ENCODE results near the gene KLHL3.

The KLHL3 gene

DNA sequence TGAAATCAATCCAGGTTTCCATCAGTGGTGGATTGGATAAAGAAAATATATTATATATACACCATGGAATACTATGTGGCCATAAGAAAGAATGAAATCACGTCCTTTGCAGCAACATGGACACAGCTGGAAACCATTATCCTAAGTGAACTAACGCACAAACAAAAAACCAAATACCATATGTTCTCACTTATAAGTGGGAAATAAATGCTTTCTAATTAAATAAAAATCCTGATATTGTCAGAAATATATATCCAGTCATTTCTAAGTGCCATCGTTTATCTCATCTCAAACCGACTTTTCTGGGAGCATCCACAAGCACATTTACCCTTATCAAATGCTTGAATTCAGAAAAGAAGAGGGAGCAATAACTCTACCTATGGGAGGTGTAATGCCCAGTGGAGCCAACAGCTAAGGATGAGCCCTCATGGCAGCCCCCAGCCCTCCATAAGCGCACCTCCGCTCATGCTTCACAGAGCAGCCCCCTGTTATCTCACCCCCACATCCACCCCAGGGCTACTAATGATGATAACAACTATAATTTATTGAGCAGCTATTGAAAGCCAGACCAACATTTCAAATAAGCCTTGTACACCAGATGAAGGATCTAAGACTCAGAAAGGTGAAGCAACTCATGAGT, 135.0 kb downstream of the KLHL3 start:
- H3K27ac ChIP-seq = no peak overlapping the region
- TF ChIP-seq, protein P1, sequence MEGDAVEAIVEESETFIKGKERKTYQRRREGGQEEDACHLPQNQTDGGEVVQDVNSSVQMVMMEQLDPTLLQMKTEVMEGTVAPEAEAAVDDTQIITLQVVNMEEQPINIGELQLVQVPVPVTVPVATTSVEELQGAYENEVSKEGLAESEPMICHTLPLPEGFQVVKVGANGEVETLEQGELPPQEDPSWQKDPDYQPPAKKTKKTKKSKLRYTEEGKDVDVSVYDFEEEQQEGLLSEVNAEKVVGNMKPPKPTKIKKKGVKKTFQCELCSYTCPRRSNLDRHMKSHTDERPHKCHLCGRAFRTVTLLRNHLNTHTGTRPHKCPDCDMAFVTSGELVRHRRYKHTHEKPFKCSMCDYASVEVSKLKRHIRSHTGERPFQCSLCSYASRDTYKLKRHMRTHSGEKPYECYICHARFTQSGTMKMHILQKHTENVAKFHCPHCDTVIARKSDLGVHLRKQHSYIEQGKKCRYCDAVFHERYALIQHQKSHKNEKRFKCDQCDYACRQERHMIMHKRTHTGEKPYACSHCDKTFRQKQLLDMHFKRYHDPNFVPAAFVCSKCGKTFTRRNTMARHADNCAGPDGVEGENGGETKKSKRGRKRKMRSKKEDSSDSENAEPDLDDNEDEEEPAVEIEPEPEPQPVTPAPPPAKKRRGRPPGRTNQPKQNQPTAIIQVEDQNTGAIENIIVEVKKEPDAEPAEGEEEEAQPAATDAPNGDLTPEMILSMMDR (conservative IDR thresholded peaks at IDR 0.05; ENCODE audit: low read depth) = no peak
- CTCF ChIA-PET = interaction anchor here (0.5 to 0.6 kb wide), 2 partner anchors 20 to 53 kb away, joined by 3 to 6 read pairs; no protein-coding TSS in a partner anchor
- no peak for DNase-seq (ENCODE audit: low spot score)
- POLR2A ChIA-PET (ENCODE audit: low non-redundant PET) = no interaction called here

DNA sequence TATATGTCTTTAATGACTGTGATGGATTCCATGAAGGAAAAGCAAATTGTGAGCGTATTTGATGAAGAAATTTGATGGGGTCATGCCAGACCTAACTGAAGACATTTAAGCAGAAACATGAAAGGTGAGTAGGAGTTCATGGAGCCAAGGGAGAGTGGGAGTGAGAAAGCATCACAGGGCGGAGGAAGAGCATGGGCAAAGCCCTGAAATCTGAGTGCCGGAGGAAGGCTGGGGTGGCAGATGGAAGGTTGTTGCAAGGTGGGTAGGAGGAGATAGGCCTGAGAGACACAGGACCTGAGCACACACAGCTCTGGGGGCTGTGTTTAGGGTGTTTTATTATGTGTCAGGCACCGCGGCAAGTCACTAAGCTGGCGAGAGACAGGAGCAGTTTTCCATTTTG, 136.4 kb downstream of the KLHL3 start:
- CTCF ChIA-PET = interaction anchor here (0.7 kb wide), 1 partner anchor 143 kb away, joined by 3 read pairs; no protein-coding TSS in a partner anchor
- no peak overlapping the region for H3K27ac ChIP-seq
- DNase-seq (ENCODE audit: low spot score) = no peak
- POLR2A ChIA-PET (ENCODE audit: low non-redundant PET) = no interaction called here
- TF ChIP-seq, protein P1 (conservative IDR thresholded peaks at IDR 0.05; ENCODE audit: low read depth) = no peak

DNA sequence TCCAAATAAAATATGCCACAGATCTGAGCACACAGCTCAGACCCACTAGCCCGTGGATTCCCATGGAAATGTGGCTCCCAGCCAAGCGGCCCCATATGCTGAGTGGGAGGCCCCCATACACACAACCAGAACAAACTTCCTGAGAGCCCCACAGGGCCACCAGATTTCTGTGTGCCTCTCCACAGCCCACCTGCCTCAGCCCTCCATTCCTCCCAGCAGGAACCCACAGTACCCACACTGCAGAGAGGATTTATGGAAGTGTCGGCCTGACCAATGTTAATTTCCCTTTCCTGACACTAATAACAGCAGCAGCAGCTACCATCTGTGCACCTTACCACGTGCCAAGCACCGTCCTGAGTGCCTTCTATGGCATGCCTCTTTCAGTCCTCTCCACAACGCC, 137.5 kb downstream of the KLHL3 start:
- ChIA-PET CTCF (no interaction called here), POLR2A (ENCODE audit: low non-redundant PET) (no interaction called here)
- TF ChIP-seq, protein P1 (conservative IDR thresholded peaks at IDR 0.05; ENCODE audit: low read depth) = no peak
- no peak overlapping the region for H3K27ac ChIP-seq
- DNase-seq (ENCODE audit: low spot score) = no peak

DNA sequence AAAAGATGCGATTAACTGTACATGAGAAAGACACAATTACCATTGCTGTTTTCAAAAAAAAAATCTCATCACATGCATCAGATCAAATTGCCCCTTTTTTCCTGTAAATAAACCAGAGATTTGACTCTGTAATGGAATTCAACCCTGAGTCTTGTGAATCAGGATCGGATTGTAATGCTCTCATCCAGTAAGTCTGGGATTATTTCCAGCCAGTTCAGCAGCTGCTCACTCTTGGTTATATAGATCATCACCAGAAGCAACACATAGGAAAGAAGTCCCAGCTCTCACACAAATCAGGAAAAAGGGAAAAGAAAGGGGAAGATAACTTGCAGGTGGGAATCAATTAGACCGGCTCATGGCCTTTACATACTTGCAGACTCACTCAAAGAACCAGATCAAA, 138.9 kb downstream of the KLHL3 start:
- ChIA-PET POLR2A (ENCODE audit: low non-redundant PET) (no interaction called here), CTCF (interaction anchor here (0.7 kb wide), 1 partner anchor 21 kb away, joined by 3 read pairs; no protein-coding TSS in a partner anchor)
- H3K27ac ChIP-seq = no peak overlapping the region
- TF ChIP-seq, protein P1 (conservative IDR thresholded peaks at IDR 0.05; ENCODE audit: low read depth) = no peak
- DNase-seq (ENCODE audit: low spot score) = no peak

DNA sequence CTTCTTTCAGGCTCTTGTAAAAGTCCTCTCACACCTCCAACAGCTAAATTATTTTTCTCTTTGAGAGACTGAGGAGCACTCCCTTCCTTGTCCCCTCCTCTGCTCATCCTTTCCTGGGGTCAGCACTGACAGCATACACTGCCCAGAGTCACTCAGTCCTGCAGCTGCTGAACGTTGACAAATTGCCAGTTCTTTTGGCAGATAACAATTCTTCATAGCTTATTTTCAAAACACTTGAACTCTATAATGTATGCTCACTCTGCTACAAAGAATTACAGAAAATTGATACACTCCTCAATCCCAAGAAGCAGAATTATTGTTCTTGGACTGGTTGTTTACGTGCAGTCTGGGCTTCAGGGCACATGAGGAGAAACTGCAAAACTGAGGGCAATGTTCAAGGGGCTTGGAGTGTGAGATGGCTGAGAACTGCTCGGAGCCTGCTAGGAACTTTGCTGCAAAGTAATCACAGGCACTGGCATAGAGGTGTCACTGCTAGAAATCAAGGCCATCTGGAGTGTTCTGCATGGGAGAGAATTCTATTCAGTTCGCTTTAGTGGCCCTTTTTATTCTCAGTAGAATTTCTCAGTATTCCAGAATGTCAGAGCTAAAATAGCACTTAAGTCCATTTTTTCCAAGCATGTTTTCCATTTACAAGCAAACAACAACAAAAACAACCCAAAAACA, 140.4 kb downstream of the KLHL3 start:
- POLR2A ChIA-PET (ENCODE audit: low non-redundant PET) = no interaction called here
- TF ChIP-seq, protein P1 (conservative IDR thresholded peaks at IDR 0.05; ENCODE audit: low read depth) = no peak
- CTCF ChIA-PET = no interaction called here
- no peak overlapping the region for H3K27ac ChIP-seq
- no peak for DNase-seq (ENCODE audit: low spot score)

DNA sequence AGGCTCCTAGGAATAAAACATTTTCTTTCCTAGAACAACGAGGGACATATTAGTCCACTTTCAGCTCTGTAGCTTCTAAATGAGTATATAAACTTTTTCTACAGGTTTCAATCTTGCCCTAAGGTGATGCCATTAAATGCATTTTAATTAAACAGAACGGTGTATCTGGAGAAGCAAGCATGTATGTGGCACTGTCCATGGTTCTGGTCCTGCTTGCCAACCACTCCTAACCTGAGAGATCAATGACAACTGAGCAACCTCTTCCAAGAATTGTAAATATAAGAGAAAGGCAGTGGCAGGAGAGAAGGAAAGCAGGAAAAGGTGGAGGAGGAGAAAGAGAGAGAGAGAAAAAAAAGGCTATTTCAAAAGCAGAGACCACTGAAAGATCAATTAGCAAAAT, 141.2 kb downstream of the KLHL3 start:
- no peak overlapping the region for H3K27ac ChIP-seq
- POLR2A ChIA-PET (ENCODE audit: low non-redundant PET) = no interaction called here
- TF ChIP-seq, protein P1 (conservative IDR thresholded peaks at IDR 0.05; ENCODE audit: low read depth) = no peak
- CTCF ChIA-PET = no interaction called here
- no peak for DNase-seq (ENCODE audit: low spot score)
